DND-41 (cell line): ENCODE measurements around the gene MSI2.

Source experiments
- CTCF ChIP-seq: IDR thresholded peaks from 2 replicates; pipeline ENCODE4 v1.5.1; 2012; ENCODE audit warnings: borderline replicate concordance, low read length, moderate library complexity, mild to moderate bottlenecking; ENCODE audit not compliant: poor library complexity, severe bottlenecking; ENCODE audit errors: extremely low read depth
- EZH2 ChIP-seq: IDR thresholded peaks from 3 replicates; pipeline ENCODE4 v1.6.1; 2012; ENCODE audit warnings: borderline replicate concordance, low read depth, mild to moderate bottlenecking, moderate library complexity, low read length, inconsistent platforms; ENCODE audit not compliant: severe bottlenecking

DNA sequence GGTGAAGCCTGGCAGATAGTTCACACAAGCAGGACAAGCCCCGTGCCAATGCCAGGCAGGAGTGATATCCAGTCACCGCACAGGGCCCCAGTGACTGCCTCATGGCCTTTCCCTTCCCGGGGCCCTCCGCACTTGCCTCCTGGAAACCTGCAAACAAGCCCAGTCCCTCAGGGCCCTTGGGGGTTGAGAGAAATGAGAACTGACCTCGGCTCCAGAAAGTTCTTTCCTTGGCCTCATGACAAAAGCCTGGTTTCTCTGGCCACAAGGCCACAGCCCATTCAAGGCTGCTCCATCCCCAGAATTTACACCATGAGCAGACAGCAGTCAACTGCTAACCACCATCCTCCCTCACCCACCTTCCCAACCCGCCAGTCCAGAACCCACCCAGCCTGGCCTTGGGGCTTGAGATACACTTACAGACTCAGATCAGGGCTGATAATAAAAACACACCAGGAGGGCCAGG is 411.2 kb downstream of the MSI2 start:
- TF ChIP-seq CTCF (no peak), EZH2 (no peak)
